Measurements from ENCODE around the gene INTS13.
"Not testable (repeated sequence)": the region's sequence is repeated elsewhere in the genome, so short reads cannot be mapped to it uniquely, and the experiment has no call there.

The INTS13 gene

DNA sequence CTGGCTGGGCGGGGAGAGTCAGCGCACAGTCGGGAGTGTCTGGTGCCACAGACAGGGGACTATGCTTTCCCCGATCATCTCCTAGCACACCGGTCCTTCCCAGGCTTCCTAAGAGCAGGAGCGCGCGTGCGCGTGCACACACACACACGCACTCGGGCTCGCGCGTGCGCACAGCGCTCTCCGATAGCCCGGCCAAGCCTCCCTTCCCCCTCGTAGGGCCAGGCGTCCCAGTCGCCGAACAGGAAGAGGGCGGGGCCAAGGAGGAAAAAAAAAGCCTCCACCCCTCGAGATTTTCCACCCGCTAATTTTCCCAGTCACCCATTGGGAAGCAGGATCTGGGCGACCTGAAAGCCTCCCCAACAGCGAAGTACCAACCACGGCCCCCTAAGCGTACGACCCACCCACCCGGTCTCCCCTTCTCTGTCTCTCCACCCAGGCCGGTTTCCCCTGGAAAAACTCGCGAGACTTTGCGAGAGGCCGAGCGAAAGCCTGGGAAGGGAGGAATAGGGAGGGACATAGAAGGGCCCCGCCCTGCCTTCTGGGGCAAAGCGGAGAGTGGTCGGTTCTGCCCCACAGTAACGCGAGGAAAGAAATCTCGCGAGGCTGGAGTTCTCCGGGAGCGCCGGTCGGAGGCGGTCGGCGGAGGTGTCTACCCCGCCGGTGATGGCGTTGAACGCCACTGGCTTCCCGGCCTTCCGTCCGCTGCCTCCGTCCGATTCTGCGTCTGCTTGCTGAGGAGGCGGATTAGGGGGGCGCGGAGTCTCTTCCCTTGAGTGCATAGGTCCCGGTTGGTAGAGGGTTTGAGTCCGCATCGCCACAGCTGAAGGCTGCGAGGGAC lies at the start of gene INTS13, which contains the start of gene FGFR1OP2:
INTS13 (minus strand) TSS at position 119 of the 838 bp plus-strand sequence. CDS start 1,178 bp downstream, outside the sequence.
FGFR1OP2 (plus strand) TSS at position 608 of the 838 bp plus-strand sequence. CDS start 15,689 bp downstream, outside the sequence.
- DNase-seq (ENCODE audit: low read depth) = peak; percentile 97

DNA sequence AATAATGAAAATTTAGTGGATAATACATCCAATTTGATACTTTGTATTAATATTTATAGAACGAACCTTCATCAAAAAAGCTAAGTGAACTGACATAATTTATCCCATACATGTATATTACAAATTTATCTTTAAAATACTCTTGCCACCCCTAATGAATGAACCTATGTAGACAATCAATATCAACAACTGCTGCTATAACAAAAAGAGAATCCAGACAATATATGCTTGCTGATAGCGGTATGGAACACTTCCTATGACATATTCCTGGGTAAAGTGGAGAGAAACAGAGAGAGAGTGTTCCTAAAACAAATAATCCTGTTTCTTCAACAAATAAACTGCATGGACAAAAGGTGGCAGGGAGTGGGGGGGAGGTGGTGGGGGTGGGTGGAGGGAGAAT lies 45.1 kb upstream of the INTS13 start:
- no peak for DNase-seq (ENCODE audit: low read depth)

GRCh38 chr12:26979733-26980132 lies 42.0 kb upstream of the INTS13 start:
- no peak for DNase-seq (ENCODE audit: low read depth)

DNA sequence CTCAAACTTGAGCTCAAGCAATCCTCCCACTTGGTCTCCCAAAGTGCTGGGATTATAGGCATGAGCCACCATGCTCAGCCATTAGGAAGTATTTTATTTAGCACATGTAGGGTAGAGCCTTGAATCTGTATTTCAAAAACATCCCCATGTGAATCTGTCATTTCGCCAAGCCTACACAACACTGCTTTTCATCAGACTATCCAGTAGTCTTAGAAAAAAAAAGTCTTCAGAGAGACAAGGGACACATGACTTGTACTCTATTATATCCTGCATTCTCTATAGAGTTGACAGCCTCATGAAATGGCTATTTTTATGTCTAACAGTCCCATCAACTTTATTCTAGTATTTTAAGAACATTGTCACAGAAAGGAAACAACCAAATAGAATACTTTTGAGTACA lies 41.0 kb upstream of the INTS13 start:
- no peak for DNase-seq (ENCODE audit: low read depth)

DNA sequence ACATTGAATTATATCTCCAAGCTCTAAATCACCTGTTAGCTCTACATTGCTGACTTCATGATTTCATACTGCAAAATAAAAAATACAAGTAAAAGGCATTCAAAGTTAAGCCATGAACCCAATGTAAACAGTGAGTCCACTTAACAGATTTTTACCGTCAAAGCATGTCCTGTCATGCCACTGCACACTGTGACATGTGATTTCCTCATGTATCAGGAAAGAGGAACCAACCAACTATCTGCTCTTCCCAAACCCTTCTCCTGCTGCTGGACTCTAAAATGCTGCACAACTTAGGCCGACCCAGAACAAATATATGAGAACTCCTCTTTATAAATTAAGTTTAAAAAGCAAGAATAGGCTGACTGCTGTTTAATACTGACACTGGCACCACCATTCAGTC lies 38.9 kb upstream of the INTS13 start:
- no peak for DNase-seq (ENCODE audit: low read depth)

DNA sequence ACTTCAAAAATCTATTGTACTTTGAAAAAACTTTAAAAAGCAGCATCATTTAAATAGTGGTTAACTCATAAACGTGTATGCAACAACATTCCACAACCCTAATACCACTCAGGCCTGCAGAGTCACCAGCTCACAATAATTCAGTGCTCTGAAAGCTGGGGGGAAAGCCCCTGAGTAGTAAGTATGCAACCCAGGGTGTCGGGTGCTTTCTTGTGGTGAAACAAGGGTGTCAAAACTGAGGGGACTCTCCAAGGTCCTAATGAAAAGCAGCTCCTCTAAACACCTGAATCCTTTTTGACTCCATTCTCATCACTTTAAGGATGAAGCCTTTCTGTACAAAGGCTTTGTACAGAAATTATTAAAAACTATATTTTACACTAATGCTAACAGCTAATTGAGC lies 34.2 kb upstream of the INTS13 start:
- no peak for DNase-seq (ENCODE audit: low read depth)

DNA sequence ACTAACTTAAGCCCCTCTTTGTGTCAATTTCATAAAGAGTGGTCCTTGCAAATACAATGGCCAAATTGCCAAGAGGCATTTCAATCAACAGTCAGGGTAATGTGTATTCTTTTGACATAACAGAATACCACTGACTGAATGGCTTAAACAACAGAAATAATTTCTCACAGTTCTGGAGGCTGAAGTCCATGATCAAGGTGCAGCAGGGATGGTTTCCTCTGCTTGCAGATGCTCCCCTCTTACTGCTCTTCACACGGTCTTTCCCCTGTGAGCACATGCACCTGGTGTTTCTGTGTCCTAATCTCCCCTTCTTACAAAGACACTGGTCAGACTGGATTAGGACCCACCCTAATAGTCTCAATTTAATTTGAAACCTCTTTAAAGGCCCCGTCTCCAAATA lies 32.4 kb upstream of the INTS13 start:
- DNase-seq (ENCODE audit: low read depth) = no peak

GRCh38 chr12:26966842-26967241 lies 29.1 kb upstream of the INTS13 start:
- no peak for DNase-seq (ENCODE audit: low read depth)

- DNase-seq (ENCODE audit: low read depth) = peak; percentile 23
Measured at GRCh38 chr12:26963413-26963812, 25.6 kb upstream of the INTS13 start.

- no peak for DNase-seq (ENCODE audit: low read depth)
Measured at GRCh38 chr12:26961803-26962202, 24.0 kb upstream of the INTS13 start.

DNA sequence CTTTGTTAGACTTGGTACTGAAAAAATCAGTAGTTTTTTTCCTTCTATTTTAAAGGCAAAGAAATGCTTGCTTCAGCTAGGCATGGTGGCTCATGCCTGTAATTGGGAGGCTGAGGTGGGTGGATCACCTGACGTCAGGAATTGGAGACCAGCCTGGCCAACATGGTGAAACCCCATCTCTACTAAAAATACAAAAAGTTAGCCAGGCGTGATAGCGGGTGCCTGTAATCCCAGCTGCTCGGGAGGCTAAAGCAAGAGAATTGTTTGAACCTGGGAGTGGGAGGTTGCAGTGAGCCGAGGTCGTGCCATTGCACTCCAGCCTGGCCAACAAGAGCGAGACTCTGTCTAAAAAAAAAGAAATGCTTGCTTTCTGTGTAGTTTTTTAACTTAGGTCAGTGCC lies 23.6 kb upstream of the INTS13 start:
- DNase-seq (ENCODE audit: low read depth) = not testable (repeated sequence)

DNA sequence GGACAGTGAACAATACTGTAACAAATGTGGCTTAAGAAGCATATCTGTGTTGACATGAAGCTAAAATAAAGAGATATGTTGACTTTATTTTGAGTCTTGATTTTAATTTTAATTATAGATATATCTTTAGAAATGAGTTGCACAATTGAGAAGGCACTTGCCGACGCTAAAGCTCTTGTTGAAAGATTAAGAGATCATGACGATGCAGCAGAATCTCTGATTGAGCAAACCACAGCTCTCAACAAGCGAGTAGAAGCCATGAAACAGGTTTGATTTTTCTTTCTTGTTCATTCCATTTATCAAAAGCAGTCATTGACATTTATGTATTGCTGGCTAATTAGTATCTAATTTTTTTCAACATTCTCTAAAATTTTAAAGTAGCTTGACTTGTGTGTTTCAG lies 16.2 kb upstream of the INTS13 start:
- no peak for DNase-seq (ENCODE audit: low read depth)

- no peak for DNase-seq (ENCODE audit: low read depth)
Measured at GRCh38 chr12:26953447-26953846, 15.7 kb upstream of the INTS13 start.

GRCh38 chr12:26948309-26948708 lies 10.5 kb upstream of the INTS13 start:
- DNase-seq (ENCODE audit: low read depth) = no peak

GRCh38 chr12:26941215-26941594 lies 3.4 kb upstream of the INTS13 start:
- DNase-seq (ENCODE audit: low read depth) = no peak

DNA sequence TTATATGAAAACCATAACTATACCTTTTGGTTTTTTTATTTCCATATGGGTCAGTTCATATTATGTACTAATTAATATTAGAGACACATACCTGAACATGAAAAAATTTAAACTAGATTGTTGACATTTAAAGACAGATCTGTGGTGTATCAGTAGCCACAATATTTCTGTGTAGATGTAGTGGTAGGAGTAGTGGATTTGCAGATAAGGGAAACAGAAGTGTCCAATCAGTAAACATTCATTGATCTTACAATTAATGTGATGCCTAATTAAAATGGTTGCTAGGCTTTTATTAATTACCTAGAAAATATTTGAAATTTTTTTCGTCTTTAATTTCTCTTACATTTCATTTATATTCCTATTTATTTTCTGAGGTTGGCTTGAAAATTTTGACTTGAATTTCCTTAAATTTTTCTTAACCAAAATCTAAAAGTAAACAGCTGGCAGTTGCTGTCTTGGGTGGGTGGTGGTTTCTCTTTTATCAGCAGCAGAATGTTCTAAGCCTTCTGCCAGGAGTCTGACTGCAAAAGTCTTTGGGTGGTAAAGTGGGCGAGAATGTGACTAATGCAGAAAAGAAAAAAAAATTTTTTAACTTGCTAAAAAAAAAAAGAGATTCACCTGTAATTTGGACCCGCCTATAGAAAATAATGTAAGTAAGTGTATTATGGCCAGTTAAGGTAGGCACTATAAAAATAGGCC lies 2.9 kb upstream of the INTS13 start:
- no peak for DNase-seq (ENCODE audit: low read depth)

GRCh38 chr12:26939953-26940352 lies 2.2 kb upstream of the INTS13 start:
- no peak for DNase-seq (ENCODE audit: low read depth)

- DNase-seq (ENCODE audit: low read depth) = no peak
Measured at GRCh38 chr12:26939192-26939832, 1.5 kb upstream of the INTS13 start.

- no peak for DNase-seq (ENCODE audit: low read depth)
Measured at GRCh38 chr12:26938701-26939062, 901 bp upstream of the INTS13 start.

DNA sequence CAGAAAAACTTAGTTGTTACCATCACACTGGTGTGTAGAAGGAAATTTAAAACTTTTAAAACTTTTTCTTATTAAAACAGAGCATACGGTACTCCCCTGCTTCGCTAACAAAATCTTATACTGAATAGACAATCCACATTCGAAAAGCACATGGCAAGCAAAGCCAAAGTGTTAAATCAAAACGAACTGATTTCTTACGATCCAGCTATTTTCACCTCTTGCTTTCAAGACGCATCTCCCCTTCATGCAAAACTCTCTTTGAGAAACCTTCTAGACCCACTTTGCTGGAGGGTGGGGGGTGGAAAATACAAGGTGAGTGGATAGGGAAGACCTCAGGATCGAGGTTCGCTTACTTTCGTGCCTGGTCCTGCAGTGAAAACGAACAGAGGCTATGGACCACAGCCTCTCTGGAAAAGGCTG lies 328 bp downstream of the INTS13 start:
- DNase-seq (ENCODE audit: low read depth) = no peak

GRCh38 chr12:26936559-26937442 lies 980 bp downstream of the INTS13 start:
- DNase-seq (ENCODE audit: low read depth) = no peak
